Measurements from ENCODE around the gene CPN2. TPM values are rescaled to one million over a fixed set of nuclear protein-coding genes. Genes with fewer than 3 reads are reported as not detected.
A peak's percentile ranks its signal among the peaks of the same experiment; 100 is the strongest.

CPN2 gene
- total RNA-seq, 1 experiment from 2014 or later, result not detected

- DNase-seq (ENCODE audit: low read depth in 1 of 2, low spot score in 2 of 2), result no peak
- H3K27me3 ChIP-seq (replicated peaks), result no peaks in the 10 kb centered on the region
These were observed 45.6 kb downstream of the CPN2 start for GRCh38 chr3:194305356-194306108.

GRCh38 chr3:194304186-194304917, 46.8 kb downstream of the CPN2 start:
- no peaks in the 10 kb centered on the region for H3K4me1 ChIP-seq (replicated peaks)
- H3K36me3 ChIP-seq, result no peaks in the 10 kb centered on the region
- H3K27me3 ChIP-seq (replicated peaks), result no peaks in the 10 kb centered on the region
- no peak overlapping the region for H3K27ac ChIP-seq
- H3K9me3 ChIP-seq (replicated peaks), result no peaks in the 10 kb centered on the region
- H3K4me3 ChIP-seq, result no peak overlapping the region
- no peak for DNase-seq (ENCODE audit: low read depth in 1 of 2, low spot score in 2 of 2)

More at GRCh38 chr3:194305356-194306108, 45.6 kb downstream of the CPN2 start:
- Histone ChIP-seq H3K36me3 (no peaks in the 10 kb centered on the region), H3K4me1 (replicated peaks) (no peaks in the 10 kb centered on the region), H3K4me3 (no peak overlapping the region), H3K9me3 (replicated peaks) (no peaks in the 10 kb centered on the region), H3K27ac (no peak overlapping the region)

GRCh38 chr3:194303749-194304148, 47.4 kb downstream of the CPN2 start:
- Histone ChIP-seq H3K4me1 (replicated peaks) (no peaks in the 10 kb centered on the region), H3K27me3 (replicated peaks) (no peaks in the 10 kb centered on the region), H3K4me3 (no peak overlapping the region), H3K36me3 (no peaks in the 10 kb centered on the region), H3K27ac (no peak overlapping the region), H3K9me3 (replicated peaks) (no peaks in the 10 kb centered on the region)
- DNase-seq (ENCODE audit: low read depth in 1 of 2, low spot score in 2 of 2), result no peak

GRCh38 chr3:194301730-194302129, 49.4 kb downstream of the CPN2 start:
- no peaks in the 10 kb centered on the region for H3K36me3 ChIP-seq
- no peak overlapping the region for H3K27ac ChIP-seq
- no peak for DNase-seq (ENCODE audit: low read depth in 1 of 2, low spot score in 2 of 2)
- no peak overlapping the region for H3K4me3 ChIP-seq
- peaks cover 3% of the 10 kb centered on the region for H3K4me1 ChIP-seq (replicated peaks)
- H3K9me3 ChIP-seq (replicated peaks), result no peaks in the 10 kb centered on the region
- H3K27me3 ChIP-seq (replicated peaks), result no peaks in the 10 kb centered on the region

DNA sequence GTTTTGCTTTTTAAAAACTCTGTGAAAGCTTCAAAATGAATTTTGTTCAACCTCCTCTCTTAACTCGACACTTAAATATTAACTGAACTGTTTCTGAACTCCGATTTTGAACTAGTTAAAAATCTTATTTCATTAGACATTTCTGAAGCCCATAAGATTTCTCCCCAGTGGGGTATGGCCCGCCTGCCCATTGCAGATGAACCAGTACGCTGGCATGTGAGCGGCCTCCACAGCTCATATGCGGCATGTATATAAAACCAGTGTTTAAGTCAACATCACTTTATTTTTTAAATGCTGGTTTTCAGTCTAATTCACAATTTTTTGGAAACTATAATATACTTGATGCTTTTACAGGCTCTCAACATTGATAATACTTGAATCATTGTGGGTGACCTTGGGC, 50.2 kb downstream of the CPN2 start:
- Histone ChIP-seq H3K27me3 (replicated peaks) (no peaks in the 10 kb centered on the region), H3K36me3 (no peaks in the 10 kb centered on the region), H3K4me3 (no peak overlapping the region), H3K27ac (no peak overlapping the region), H3K9me3 (replicated peaks) (no peaks in the 10 kb centered on the region), H3K4me1 (replicated peaks) (peaks cover 10% of the 10 kb centered on the region)
- DNase-seq (ENCODE audit: low read depth in 1 of 2, low spot score in 2 of 2), result no peak

GRCh38 chr3:194300382-194300758, 50.8 kb downstream of the CPN2 start:
- no peak for DNase-seq (ENCODE audit: low read depth in 1 of 2, low spot score in 2 of 2)
- Histone ChIP-seq H3K4me3 (no peak overlapping the region), H3K9me3 (replicated peaks) (no peaks in the 10 kb centered on the region), H3K4me1 (replicated peaks) (peaks cover 11% of the 10 kb centered on the region), H3K36me3 (no peaks in the 10 kb centered on the region), H3K27ac (no peak overlapping the region), H3K27me3 (replicated peaks) (no peaks in the 10 kb centered on the region)

DNA sequence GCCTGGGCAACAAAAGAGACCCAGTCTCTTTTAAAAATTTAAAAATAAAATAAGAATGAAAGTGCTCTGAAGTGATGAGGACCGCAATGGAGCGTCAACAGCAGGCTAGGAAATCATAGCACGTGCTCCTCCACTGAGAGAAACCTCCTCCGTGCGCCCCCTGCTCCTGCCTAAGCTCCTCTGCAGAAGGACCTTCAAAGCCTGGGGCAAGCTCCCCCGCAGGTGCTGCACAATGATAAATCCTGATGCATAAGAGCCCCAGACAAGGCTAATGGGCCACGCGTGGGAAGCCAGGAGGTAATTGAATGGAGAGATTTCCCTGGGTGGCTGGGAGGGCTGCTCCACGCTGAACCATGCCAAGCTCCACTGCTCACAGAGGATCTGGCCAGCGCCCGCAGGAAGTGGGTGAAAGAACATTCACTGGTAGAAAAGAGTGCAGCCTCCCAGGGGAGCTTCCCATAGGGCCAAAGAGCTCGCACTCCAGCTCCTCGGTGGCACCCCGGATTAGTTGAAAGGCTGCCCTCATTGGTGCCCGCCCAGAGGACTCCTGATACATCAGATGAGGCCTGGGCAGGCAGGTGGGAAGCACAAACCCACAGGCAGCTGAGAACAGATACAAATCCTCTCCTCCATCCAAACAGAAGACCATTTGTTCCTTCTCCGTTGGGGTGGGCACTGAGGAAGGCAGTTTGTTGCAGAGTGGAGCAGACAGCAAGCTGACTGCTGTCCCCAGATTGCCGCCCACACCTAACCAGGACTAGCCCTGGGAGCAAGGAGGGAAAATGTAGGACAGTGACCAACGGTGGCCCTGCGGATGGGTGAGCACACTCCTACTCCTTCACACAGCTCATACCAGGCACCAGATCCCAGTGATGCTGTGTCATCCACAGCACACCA, 52.5 kb downstream of the CPN2 start:
- H3K36me3 ChIP-seq, result no peaks in the 10 kb centered on the region
- H3K27ac ChIP-seq, result no peak overlapping the region
- no peaks in the 10 kb centered on the region for H3K27me3 ChIP-seq (replicated peaks)
- peaks cover 11% of the 10 kb centered on the region for H3K4me1 ChIP-seq (replicated peaks)
- DNase-seq (ENCODE audit: low read depth in 1 of 2, low spot score in 2 of 2), result no peak
- H3K4me3 ChIP-seq, result no peak overlapping the region
- H3K9me3 ChIP-seq (replicated peaks), result no peaks in the 10 kb centered on the region

- Histone ChIP-seq H3K27ac (peak overlapping the region; percentile 80), H3K4me1 (replicated peaks) (peaks cover 11% of the 10 kb centered on the region), H3K9me3 (replicated peaks) (no peaks in the 10 kb centered on the region), H3K27me3 (replicated peaks) (no peaks in the 10 kb centered on the region), H3K4me3 (no peak overlapping the region), H3K36me3 (no peaks in the 10 kb centered on the region)
- DNase-seq (ENCODE audit: low read depth in 1 of 2, low spot score in 2 of 2), result peak; percentile 74 to 89
These were observed 54.5 kb downstream of the CPN2 start for GRCh38 chr3:194296454-194297263.

DNA sequence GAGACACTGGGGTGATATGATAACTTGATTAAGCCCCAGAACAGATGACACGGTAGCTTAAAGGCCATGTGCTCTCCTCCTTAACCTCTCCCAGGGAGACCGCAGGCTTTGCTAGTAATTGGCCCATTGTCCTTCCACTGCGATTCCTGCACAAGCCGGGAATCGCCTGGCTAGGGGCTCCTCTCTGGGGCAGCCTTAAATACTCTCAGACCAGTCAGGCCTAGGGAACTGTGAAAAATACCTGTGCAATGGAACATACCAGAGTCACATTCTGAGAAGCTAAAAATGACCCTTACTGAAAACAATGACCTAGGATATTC, 56.3 kb downstream of the CPN2 start:
- DNase-seq (ENCODE audit: low read depth in 1 of 2, low spot score in 2 of 2), result no peak
- no peak overlapping the region for H3K4me3 ChIP-seq
- H3K9me3 ChIP-seq (replicated peaks), result no peaks in the 10 kb centered on the region
- peaks cover 11% of the 10 kb centered on the region for H3K4me1 ChIP-seq (replicated peaks)
- no peak overlapping the region for H3K27ac ChIP-seq
- H3K36me3 ChIP-seq, result no peaks in the 10 kb centered on the region
- no peaks in the 10 kb centered on the region for H3K27me3 ChIP-seq (replicated peaks)

DNA sequence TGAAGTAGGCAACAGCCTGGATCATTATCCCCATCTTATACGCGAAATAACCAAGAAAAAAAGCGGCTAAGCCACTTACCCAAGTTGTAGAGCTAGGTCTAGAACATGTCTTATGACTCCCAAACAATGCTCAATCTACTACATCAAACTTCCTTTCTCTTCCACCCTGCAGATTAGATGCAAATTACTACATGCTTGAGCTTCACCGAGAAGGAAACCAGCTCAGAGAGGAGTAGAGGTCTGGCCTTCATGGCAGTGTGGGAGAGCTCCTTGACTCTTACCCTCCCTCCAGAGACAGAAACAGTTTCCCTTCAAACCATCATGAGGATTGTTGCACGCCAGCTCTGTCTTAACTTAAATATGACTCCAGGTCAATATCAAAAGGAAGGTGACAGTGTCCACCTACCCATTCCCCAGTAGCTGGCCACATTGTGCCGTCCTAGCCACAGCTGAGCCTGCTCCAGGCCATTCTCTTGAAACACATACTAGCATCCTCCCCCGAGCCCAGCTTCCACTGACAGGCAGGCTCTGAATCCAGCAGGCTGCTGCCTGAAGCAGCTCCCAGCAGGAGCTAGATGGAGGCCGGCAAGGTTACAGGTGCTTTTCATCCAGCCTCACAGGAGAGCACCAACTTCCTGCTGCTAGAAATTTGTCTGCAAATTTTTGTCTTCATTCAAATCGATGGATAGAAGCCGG, 56.8 kb downstream of the CPN2 start:
- Histone ChIP-seq H3K4me3 (no peak overlapping the region), H3K4me1 (replicated peaks) (peaks cover 11% of the 10 kb centered on the region), H3K36me3 (no peaks in the 10 kb centered on the region), H3K9me3 (replicated peaks) (no peaks in the 10 kb centered on the region), H3K27me3 (replicated peaks) (no peaks in the 10 kb centered on the region), H3K27ac (no peak overlapping the region)
- DNase-seq (ENCODE audit: low read depth in 1 of 2, low spot score in 2 of 2), result no peak

DNA sequence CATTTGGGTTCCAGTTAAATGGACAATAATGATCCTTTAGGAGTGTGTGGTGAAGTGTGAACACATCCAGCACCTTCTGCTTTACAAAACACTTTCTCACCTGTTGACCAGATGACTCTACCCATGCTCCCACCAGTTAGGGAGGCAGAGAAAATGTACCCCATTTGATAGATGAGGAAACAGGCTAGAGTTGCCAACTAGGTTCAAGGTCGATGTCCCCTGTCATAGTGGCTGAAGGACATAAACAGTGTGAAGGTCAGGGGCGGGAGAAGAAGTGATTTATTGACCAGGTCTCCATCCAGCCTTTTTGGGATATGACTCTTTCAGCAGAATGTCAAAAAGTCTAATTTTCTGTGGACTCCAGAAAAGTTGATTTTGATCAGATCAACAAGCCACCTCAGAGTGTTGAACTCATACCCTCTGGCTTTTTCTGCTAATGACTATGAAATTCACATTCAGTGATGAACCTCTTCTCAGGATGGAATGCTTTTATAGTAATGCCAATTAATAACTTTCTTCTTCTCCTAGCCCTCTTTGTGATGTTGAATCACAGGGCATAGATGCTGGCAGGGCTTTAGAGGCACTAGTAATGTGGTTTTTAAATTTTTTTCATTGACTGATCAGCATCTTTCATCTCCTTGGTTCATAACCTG, 57.5 kb downstream of the CPN2 start:
- Histone ChIP-seq H3K27ac (no peak overlapping the region), H3K27me3 (replicated peaks) (no peaks in the 10 kb centered on the region), H3K36me3 (no peaks in the 10 kb centered on the region), H3K4me1 (replicated peaks) (peaks cover 11% of the 10 kb centered on the region), H3K4me3 (no peak overlapping the region), H3K9me3 (replicated peaks) (no peaks in the 10 kb centered on the region)
- DNase-seq (ENCODE audit: low read depth in 1 of 2, low spot score in 2 of 2), result no peak

DNA sequence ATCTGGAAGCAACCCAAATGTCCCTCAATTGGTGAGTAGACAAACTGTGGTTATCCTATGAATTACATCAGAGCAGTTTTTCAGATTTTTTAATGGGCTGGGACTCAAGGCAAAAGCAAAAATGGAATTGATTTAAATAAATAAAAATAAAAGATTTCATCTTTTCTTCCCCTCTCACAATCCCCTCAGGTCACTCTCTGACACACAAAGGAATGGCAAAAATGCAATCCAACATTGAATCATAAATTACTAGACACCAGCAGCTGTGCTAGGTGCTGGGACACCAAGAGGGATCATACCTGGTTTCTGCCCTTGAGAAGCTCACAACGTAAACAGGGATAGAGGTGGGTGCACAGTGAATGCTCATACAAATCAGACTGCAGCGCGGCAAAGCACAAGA, 58.8 kb downstream of the CPN2 start:
- H3K4me1 ChIP-seq (replicated peaks), result peaks cover 11% of the 10 kb centered on the region
- no peaks in the 10 kb centered on the region for H3K9me3 ChIP-seq (replicated peaks)
- no peak overlapping the region for H3K4me3 ChIP-seq
- DNase-seq (ENCODE audit: low read depth in 1 of 2, low spot score in 2 of 2), result no peak
- no peaks in the 10 kb centered on the region for H3K27me3 ChIP-seq (replicated peaks)
- H3K36me3 ChIP-seq, result no peaks in the 10 kb centered on the region
- no peak overlapping the region for H3K27ac ChIP-seq
